Peyer's patch (tissue), 4 donors: Measurements from ENCODE around the gene PCAT6.

Source experiments
- CTCF ChIP-seq, 6 experiments: fragments of 450-650 bp in 4 of 6; fragments of 200-600 bp in 2 of 6; sonication (generic) in 1 of 6; IDR thresholded peaks; one replicate each; pipeline ENCODE4 v1.5.1; 2017 to 2019; ENCODE audit warnings: antibody characterized with exemption in 6 of 6, mild to moderate bottlenecking in 3 of 6, moderate library complexity in 1 of 6
- POLR2A ChIP-seq, 2 donors: fragments of 450-650 bp; IDR thresholded peaks; one replicate each; pipeline ENCODE4 v1.5.1; 2017; ENCODE audit warnings: antibody characterized with exemption in 2 of 2, mild to moderate bottlenecking in 2 of 2, moderate library complexity in 2 of 2

DNA sequence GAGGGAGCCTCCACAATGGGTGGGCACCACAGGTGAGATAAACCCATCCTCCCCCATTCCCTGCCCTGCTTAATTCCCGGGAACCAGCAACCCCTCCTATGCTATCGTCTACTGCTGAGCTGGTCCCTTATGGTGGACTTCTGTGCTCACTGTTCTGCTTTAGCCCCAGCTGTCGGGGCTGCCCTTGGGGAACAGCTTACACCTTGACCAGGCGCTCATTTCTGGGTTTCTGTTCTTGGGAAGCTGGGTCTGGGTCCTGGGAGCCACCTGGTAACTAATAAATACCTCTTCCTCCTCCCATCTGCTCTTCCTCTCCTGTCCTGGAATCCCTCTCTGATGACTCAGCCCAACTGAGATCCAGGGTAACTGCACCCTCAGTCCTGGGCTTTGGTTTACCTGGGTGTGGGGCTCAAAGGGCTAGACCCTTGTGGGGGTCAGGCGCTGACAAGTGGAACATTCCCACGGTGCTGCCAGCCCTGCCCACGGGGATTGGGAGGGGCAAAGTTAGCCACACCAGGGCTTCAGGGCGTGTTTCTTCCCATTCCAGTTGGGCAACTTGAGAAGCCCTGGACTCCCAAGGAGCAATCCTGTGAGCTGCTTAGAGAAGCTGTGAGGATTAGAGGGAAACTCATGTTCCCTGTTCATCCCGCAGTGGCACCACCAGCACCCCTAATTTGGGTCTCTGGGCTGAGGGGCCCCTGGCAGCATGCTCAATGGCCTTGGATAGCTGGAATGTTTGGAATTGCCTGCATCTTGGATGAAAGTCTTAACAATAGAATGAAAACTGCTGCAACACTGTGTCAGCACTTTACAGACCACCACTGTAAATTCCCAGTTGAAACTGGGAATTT, 1.6 kb downstream of the PCAT6 start:
- TF ChIP-seq CTCF (IDR thresholded peaks at IDR 0.05) (no peak), POLR2A (IDR thresholded peaks at IDR 0.05) (no peak)
